Measurements from ENCODE around the gene SPO11.

DNA sequence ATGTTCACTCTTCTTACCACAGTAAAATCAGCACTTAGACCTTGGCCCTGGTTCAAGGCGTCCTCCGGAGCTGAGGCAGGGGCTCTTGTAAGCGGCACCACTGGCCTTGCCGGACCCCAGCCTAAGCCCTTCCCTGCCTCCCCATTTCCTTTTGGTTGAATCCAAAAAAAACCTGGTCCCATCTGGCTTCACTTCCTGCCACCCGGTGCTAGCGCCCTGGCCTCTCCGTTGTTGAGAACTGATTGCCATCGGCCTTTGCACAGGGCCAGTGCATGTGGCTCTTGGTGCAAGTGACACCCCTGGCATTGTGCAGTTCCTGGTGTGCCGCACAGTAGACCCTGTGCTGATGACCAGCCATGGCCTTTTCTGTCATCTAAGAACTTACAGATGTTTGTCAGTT, 42.6 kb downstream of the SPO11 start:
- no peak for TF ChIP-seq EZH2 (IDR thresholded peaks at IDR 0.05; ENCODE audit: low read length)
- TF ChIP-seq, protein P1, sequence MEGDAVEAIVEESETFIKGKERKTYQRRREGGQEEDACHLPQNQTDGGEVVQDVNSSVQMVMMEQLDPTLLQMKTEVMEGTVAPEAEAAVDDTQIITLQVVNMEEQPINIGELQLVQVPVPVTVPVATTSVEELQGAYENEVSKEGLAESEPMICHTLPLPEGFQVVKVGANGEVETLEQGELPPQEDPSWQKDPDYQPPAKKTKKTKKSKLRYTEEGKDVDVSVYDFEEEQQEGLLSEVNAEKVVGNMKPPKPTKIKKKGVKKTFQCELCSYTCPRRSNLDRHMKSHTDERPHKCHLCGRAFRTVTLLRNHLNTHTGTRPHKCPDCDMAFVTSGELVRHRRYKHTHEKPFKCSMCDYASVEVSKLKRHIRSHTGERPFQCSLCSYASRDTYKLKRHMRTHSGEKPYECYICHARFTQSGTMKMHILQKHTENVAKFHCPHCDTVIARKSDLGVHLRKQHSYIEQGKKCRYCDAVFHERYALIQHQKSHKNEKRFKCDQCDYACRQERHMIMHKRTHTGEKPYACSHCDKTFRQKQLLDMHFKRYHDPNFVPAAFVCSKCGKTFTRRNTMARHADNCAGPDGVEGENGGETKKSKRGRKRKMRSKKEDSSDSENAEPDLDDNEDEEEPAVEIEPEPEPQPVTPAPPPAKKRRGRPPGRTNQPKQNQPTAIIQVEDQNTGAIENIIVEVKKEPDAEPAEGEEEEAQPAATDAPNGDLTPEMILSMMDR (optimal IDR thresholded peaks at IDR 0.05 in 1 of 3, IDR thresholded peaks at IDR 0.05 in 1 of 3, conservative IDR thresholded peaks at IDR 0.05 in 1 of 3; ENCODE audit: extremely low read depth in 1 of 3, insufficient read depth in 2 of 3, low read length in 3 of 3), result no peak
